Common myeloid progenitor, CD34-positive (primary cell): ENCODE measurements around the gene DUSP6.

Source experiments
- CTCF ChIA-PET: fragments of 350-600 bp; sonication (Branson Sonifier 250); formaldehyde crosslinking; loops from one replicate; lab custom pipeline; 2021; ENCODE audit warnings: antibody characterized with exemption; lab: Charles Lee
- POLR2A ChIA-PET: fragments of 350-600 bp; sonication (Branson Sonifier 250); formaldehyde crosslinking; loops from one replicate; lab custom pipeline; 2021; ENCODE audit warnings: antibody characterized with exemption; lab: Charles Lee
- DNase-seq, 3 donors: peaks; one replicate each; pipeline versions ENCODE4 v3.0.0 to v3.0.0-alpha.2; 2013
- H3K27ac ChIP-seq, 2 experiments: 1 replicate in 1 of 2; 2 replicates in 1 of 2; pipeline ENCODE4 v1.7.0; 2013; ENCODE audit warnings: inconsistent platforms in 2 of 2, low read length in 2 of 2, mild to moderate bottlenecking in 2 of 2, low read depth in 1 of 2, moderate library complexity in 1 of 2; ENCODE audit not compliant: severe bottlenecking in 2 of 2, insufficient read depth in 1 of 2, poor library complexity in 1 of 2
- H3K27me3 ChIP-seq, 5 experiments: replicated peaks in 2 of 5; 1 replicate in 3 of 5; 2 replicates in 2 of 5; pipeline versions ENCODE4 v1.6.1 to v1.7.0; 2013; ENCODE audit warnings: low read length in 4 of 5, mild to moderate bottlenecking in 2 of 5, moderate library complexity in 2 of 5, inconsistent platforms in 1 of 5; ENCODE audit not compliant: insufficient read depth in 5 of 5, control insufficient read depth in 4 of 5
- H3K36me3 ChIP-seq, 4 experiments: 1 replicate in 2 of 4; 2 replicates in 2 of 4; pipeline versions ENCODE4 v1.6.1 to v1.7.0; 2013; ENCODE audit warnings: low read length in 3 of 4, control low read depth in 1 of 4, mild to moderate bottlenecking in 1 of 4; ENCODE audit not compliant: control insufficient read depth in 4 of 4, insufficient read depth in 4 of 4
- H3K4me1 ChIP-seq, 4 experiments: 1 replicate in 3 of 4; 2 replicates in 1 of 4; pipeline versions ENCODE4 v1.6.1 to v1.7.1; 2013; ENCODE audit warnings: low read length in 3 of 4, mild to moderate bottlenecking in 3 of 4, control low read depth in 1 of 4, inconsistent platforms in 1 of 4, moderate library complexity in 1 of 4; ENCODE audit not compliant: control insufficient read depth in 4 of 4, insufficient read depth in 4 of 4; ENCODE audit errors: control extremely low read depth in 1 of 4
- H3K4me3 ChIP-seq, 7 experiments: 1 replicate in 4 of 7; 2 replicates in 3 of 7; pipeline versions ENCODE4 v1.5.1 to v1.7.0; 2013; ENCODE audit warnings: mild to moderate bottlenecking in 7 of 7, low read length in 6 of 7, moderate library complexity in 6 of 7, inconsistent platforms in 2 of 7, low read depth in 2 of 7, control low read depth in 1 of 7; ENCODE audit not compliant: insufficient read depth in 4 of 7, control insufficient read depth in 1 of 7; ENCODE audit errors: extremely low read depth in 1 of 7
- H3K9me3 ChIP-seq, 5 experiments: 1 replicate in 4 of 5; 2 replicates in 1 of 5; pipeline versions ENCODE4 v1.6.1 to v1.7.1; 2013; ENCODE audit warnings: low read length in 4 of 5, mild to moderate bottlenecking in 2 of 5, inconsistent platforms in 1 of 5, low read depth in 1 of 5, moderate library complexity in 1 of 5; ENCODE audit not compliant: control insufficient read depth in 4 of 5, insufficient read depth in 2 of 5; ENCODE audit errors: control extremely low read depth in 1 of 5
- WGBS: methylation state at CpG from one replicate; pipeline ENCODE4 v1.1.5; 2013; ENCODE audit not compliant: insufficient coverage; 5-methylcytosine and 5-hydroxymethylcytosine counted together

DUSP6 gene

GRCh38 chr12:89357297-89357730 is 5.0 kb upstream of the DUSP6 start:
- POLR2A ChIA-PET: no interaction called here
- no peak overlapping the region for H3K4me3 ChIP-seq
- H3K27ac ChIP-seq: no peak overlapping the region
- no peaks in the 10 kb centered on the region for H3K27me3 ChIP-seq
- CTCF ChIA-PET: interaction anchor here (1.1 to 1.3 kb wide), 3 partner anchors 11 to 104 kb away, joined by 3 read pairs; no protein-coding TSS in a partner anchor
- H3K9me3 ChIP-seq: no peaks in the 10 kb centered on the region
- DNase-seq: no peak
- peaks cover 0 to 32% (median 26%) of the 10 kb centered on the region in 4 experiments for H3K4me1 ChIP-seq
- WGBS: 100% methylated on average over 7 of the region's 7 CpGs
- no peaks in the 10 kb centered on the region for H3K36me3 ChIP-seq

DNA sequence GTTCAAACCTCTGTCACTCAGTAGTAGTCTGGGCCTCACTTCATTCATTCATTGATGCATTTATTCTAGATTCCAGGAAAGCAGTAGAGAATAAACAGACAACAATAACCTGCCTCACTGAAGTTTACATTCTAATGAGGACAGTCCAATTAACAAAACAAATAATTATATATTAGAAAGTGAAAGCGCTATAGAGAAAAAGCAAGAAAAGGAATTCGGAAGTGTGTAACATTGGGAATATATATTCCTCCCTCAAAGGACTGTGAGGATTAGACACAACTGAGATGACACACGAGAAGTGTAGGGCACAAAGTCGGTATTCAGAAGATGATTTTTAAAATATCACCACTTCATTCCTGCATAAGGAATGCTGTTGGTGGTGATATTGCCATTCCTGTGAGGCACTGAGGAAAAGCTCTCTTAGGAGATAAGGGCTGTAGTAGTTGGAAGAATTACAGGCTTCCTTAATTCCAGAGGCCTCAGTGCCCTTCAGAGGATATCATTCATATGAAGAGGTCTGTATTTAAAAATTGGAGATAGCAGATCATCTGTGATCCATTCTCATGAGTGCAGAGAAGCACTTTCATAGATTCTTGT is 3.9 kb upstream of the DUSP6 start:
- Histone ChIP-seq H3K9me3 (no peaks in the 10 kb centered on the region), H3K27ac (no peak overlapping the region), H3K36me3 (no peaks in the 10 kb centered on the region), H3K27me3 (no peaks in the 10 kb centered on the region), H3K4me1 (peaks cover 0 to 39% (median 31%) of the 10 kb centered on the region in 4 experiments), H3K4me3 (no peak overlapping the region)
- 100% methylated on average over 2 of the region's 4 CpGs for whole genome bisulfite sequencing
- ChIA-PET POLR2A (no interaction called here), CTCF (interaction anchor here (1.2 kb wide), 1 partner anchor 12 kb away, joined by 3 read pairs; no protein-coding TSS in a partner anchor)
- DNase-seq: no peak

- no peaks in the 10 kb centered on the region for H3K9me3 ChIP-seq
- H3K4me3 ChIP-seq: peak overlapping the region in 6 of 7 experiments; percentile 59 to 97 (median 94)
- ChIA-PET CTCF (interaction anchor here (1.0 to 1.4 kb wide), 4 partner anchors 13 to 107 kb away, joined by 3 to 6 read pairs (median 4); no protein-coding TSS in a partner anchor), POLR2A (no interaction called here)
- DNase-seq: no peak
- H3K36me3 ChIP-seq: peaks cover 0 to 2% (median under 1%) of the 10 kb centered on the region in 4 experiments
- 95% methylated on average over 18 of the region's 18 CpGs for WGBS
- no peaks in the 10 kb centered on the region for H3K27me3 ChIP-seq
- no peak overlapping the region for H3K27ac ChIP-seq
- peaks cover 1 to 45% (median 33%) of the 10 kb centered on the region in 4 experiments for H3K4me1 ChIP-seq
These were observed 3.2 kb upstream of the DUSP6 start for GRCh38 chr12:89355243-89356068.

DNA sequence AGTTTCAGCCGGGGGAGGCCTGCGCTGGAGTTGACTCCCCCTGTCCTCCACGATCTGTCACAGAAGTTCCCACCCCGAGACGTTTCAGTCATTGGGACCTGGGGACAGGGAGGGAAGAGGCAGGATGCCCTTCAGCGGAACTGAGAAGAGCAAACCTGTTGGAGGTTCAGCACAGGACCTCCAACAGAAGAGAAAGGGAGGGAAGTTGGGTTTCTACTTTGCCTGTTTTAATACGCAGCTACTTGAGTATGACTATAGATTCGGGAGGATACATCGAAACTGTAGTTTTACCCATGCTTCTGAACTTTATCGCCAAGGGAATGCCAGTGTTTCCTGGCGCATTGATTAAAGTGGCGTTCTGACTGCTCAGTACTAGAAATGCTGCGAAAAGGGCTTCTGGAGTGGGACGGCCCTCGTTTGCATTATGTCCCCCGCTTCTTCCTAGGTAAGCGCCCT is 2.3 kb upstream of the DUSP6 start:
- no peak overlapping the region for H3K27ac ChIP-seq
- ChIA-PET POLR2A (no interaction called here), CTCF (interaction anchor here (1.0 to 1.4 kb wide), 4 partner anchors 14 to 107 kb away, joined by 3 to 6 read pairs (median 4); no protein-coding TSS in a partner anchor)
- peaks cover 0 to 9% (median 3%) of the 10 kb centered on the region in 4 experiments for H3K36me3 ChIP-seq
- WGBS: 23% methylated on average over 15 of the region's 17 CpGs
- H3K4me3 ChIP-seq: peak overlapping the region; percentile 37 to 97 (median 91)
- H3K4me1 ChIP-seq: peaks cover 9 to 53% (median 41%) of the 10 kb centered on the region in 4 experiments
- DNase-seq: peak in 2 of 3 donors; percentile 51 to 62
- H3K9me3 ChIP-seq: no peaks in the 10 kb centered on the region
- no peaks in the 10 kb centered on the region for H3K27me3 ChIP-seq

GRCh38 chr12:89353823-89354611 is 1.7 kb upstream of the DUSP6 start:
- Histone ChIP-seq H3K36me3 (peaks cover 2 to 16% (median 8%) of the 10 kb centered on the region in 4 experiments), H3K4me1 (peaks cover 16 to 59% (median 47%) of the 10 kb centered on the region in 4 experiments), H3K9me3 (no peaks in the 10 kb centered on the region), H3K4me3 (peak overlapping the region; percentile 37 to 97 (median 91)), H3K27ac (peak overlapping the region in 1 of 2 experiments; percentile 88), H3K27me3 (no peaks in the 10 kb centered on the region)
- ChIA-PET CTCF (interaction anchor here (0.5 to 1.4 kb wide), 5 partner anchors 15 to 115 kb away, joined by 3 to 6 read pairs (median 3); no protein-coding TSS in a partner anchor), POLR2A (interaction anchor here (1.5 kb wide), 1 partner anchor 171 kb away, joined by 4 read pairs; the partner anchor contains the start of gene GALNT4)
- peak; percentile 57 to 71 (median 64) for DNase-seq
- WGBS: 0% methylated on average over 58 of the region's 74 CpGs

GRCh38 chr12:89353188-89353822 is 1.0 kb upstream of the DUSP6 start:
- DNase-seq: peak; percentile 58 to 81 (median 64)
- H3K4me3 ChIP-seq: peak overlapping the region; percentile 37 to 97 (median 91)
- H3K9me3 ChIP-seq: no peaks in the 10 kb centered on the region
- peaks cover 2 to 23% (median 12%) of the 10 kb centered on the region in 4 experiments for H3K36me3 ChIP-seq
- peaks cover 23 to 66% (median 53%) of the 10 kb centered on the region in 4 experiments for H3K4me1 ChIP-seq
- under 1% methylated on average over 36 of the region's 49 CpGs for WGBS
- POLR2A ChIA-PET: interaction anchor here (1.5 kb wide), 1 partner anchor 171 kb away, joined by 4 read pairs; the partner anchor contains the start of gene GALNT4
- H3K27ac ChIP-seq: peak overlapping the region in 1 of 2 experiments; percentile 88
- CTCF ChIA-PET: interaction anchor here (2.8 kb wide), 1 partner anchor 108 kb away, joined by 10 read pairs; no protein-coding TSS in a partner anchor
- H3K27me3 ChIP-seq: no peaks in the 10 kb centered on the region
